ENCODE results near the gene TERT. TPM values are rescaled to one million over a fixed set of nuclear protein-coding genes. Genes with fewer than 3 reads are reported as not detected.

TERT gene
- total and polyA plus RNA-seq, 3 experiments from 2014 or later, result 2.0 to 2.5 TPM; not detected in 1

DNA sequence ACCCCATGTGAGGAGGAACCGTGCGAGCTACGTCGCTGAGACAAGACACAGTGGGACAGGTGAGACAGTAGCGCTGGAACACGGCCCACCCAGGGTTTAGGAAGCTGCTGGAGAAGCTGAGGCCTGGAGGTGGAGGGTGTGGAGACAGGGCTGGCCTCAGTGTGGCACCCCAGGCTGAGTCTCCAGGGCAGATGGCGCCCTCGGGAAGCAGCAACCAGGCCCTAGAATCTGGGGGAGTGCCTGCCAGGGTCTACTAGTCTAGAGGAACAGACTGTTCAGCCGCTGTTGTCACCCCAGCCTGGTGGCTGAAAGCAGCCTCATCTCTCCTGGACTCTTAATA is 4.6 kb upstream of the TERT start:
- Mint-ChIP-seq H3K4me3 (no peak overlapping the region), H3K4me1 (peaks cover 0 to 4% (median 0%) of the 10 kb centered on the region in 3 donors), H3K9me3 (peaks cover 0 to 9% (median 0%) of the 10 kb centered on the region in 5 donors), H3K36me3 (no peaks in the 10 kb centered on the region), H3K27me3 (no peaks in the 10 kb centered on the region), H3K27ac (peak overlapping the region in 1 of 8 donors; percentile 76)
- CTCF ChIA-PET, result no interaction called here
- no peaks in the 10 kb centered on the region for H3K9me3 ChIP-seq (ENCODE audit: low read length)
- peaks cover under 1% of the 10 kb centered on the region for H3K4me1 ChIP-seq (ENCODE audit: insufficient read depth, low read length)
- peak in 1 of 5 donors; percentile 39 for DNase-seq
- POLR2A ChIA-PET, result no interaction called here
- H3K4me3 ChIP-seq (ENCODE audit: low read length), result no peak overlapping the region
- no peak overlapping the region for H3K27ac ChIP-seq (ENCODE audit: low read depth, low read length)
- no peaks in the 10 kb centered on the region for H3K36me3 ChIP-seq (ENCODE audit: insufficient read depth, low read length)
- no peaks in the 10 kb centered on the region for H3K27me3 ChIP-seq (ENCODE audit: insufficient read depth, low read length, poor library complexity, severe bottlenecking)

- CTCF ChIA-PET, result no interaction called here
- H3K9me3 ChIP-seq (ENCODE audit: low read length), result no peaks in the 10 kb centered on the region
- POLR2A ChIA-PET, result no interaction called here
- H3K36me3 ChIP-seq (ENCODE audit: insufficient read depth, low read length), result no peaks in the 10 kb centered on the region
- peaks cover 0 to 9% (median 0%) of the 10 kb centered on the region in 5 donors for H3K9me3 Mint-ChIP-seq
- H3K27ac ChIP-seq (ENCODE audit: low read depth, low read length), result no peak overlapping the region
- peaks cover 6% of the 10 kb centered on the region for H3K4me1 ChIP-seq (ENCODE audit: insufficient read depth, low read length)
- no peaks in the 10 kb centered on the region for H3K27me3 Mint-ChIP-seq
- H3K27me3 ChIP-seq (ENCODE audit: insufficient read depth, low read length, poor library complexity, severe bottlenecking), result no peaks in the 10 kb centered on the region
- H3K36me3 Mint-ChIP-seq, result no peaks in the 10 kb centered on the region
- H3K4me1 Mint-ChIP-seq, result peaks cover 0 to 4% (median 0%) of the 10 kb centered on the region in 3 donors
- peak overlapping the region in 3 of 8 donors; percentile 57 to 76 (median 58) for H3K27ac Mint-ChIP-seq
- DNase-seq, result peak in 1 of 5 donors; percentile 29
- H3K4me3 ChIP-seq (ENCODE audit: low read length), result no peak overlapping the region
- H3K4me3 Mint-ChIP-seq, result peak overlapping the region in 1 of 7 donors; percentile 54
Observed at GRCh38 chr5:1298723-1299510, 4.0 kb upstream of the TERT start.

DNA sequence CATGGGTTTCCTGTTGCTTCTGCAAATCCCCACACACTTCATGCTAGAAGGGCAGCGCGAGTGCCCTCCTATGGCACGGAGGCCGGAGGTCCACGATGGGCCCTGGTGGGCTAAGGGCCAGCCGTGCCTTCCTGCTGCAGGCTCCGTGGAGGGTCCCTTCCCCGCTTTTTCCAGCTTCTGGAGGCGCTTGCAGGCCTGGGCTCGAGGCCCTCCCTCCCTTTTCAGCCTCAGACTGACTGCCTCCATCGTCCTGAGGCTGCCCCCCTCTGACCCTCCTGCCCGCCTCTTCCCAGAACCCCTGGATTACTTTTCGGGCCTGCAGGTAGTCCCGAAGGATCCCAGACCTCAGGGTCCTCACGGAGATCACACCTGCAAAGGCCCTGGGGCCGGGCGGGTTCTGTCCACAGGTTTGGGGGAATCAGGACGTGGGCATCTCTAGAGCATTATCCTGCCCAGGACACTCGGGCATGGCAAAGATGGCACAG is 3.2 kb upstream of the TERT start:
- Mint-ChIP-seq H3K27me3 (no peaks in the 10 kb centered on the region), H3K4me3 (no peak overlapping the region), H3K4me1 (peaks cover 2 to 4% (median 4%) of the 10 kb centered on the region in 3 donors), H3K36me3 (no peaks in the 10 kb centered on the region), H3K27ac (no peak overlapping the region), H3K9me3 (peaks cover 0 to 9% (median 0%) of the 10 kb centered on the region in 5 donors)
- H3K9me3 ChIP-seq (ENCODE audit: low read length), result no peaks in the 10 kb centered on the region
- peaks cover 9% of the 10 kb centered on the region for H3K4me1 ChIP-seq (ENCODE audit: insufficient read depth, low read length)
- H3K27me3 ChIP-seq (ENCODE audit: insufficient read depth, low read length, poor library complexity, severe bottlenecking), result no peaks in the 10 kb centered on the region
- ChIA-PET CTCF (no interaction called here), POLR2A (interaction anchor here (0.7 kb wide), 1 partner anchor 1021 kb away, joined by 4 read pairs; no protein-coding TSS in a partner anchor)
- H3K36me3 ChIP-seq (ENCODE audit: insufficient read depth, low read length), result no peaks in the 10 kb centered on the region
- no peak overlapping the region for H3K4me3 ChIP-seq (ENCODE audit: low read length)
- no peak overlapping the region for H3K27ac ChIP-seq (ENCODE audit: low read depth, low read length)
- peak in 1 of 5 donors; percentile 31 for DNase-seq

- ChIA-PET CTCF (no interaction called here), POLR2A (interaction anchor here (0.7 kb wide), 1 partner anchor 1020 kb away, joined by 4 read pairs; no protein-coding TSS in a partner anchor)
- H3K4me3 ChIP-seq (ENCODE audit: low read length), result no peak overlapping the region
- peaks cover 0 to under 1% (median 0%) of the 10 kb centered on the region in 5 donors for H3K9me3 Mint-ChIP-seq
- no peaks in the 10 kb centered on the region for H3K36me3 ChIP-seq (ENCODE audit: insufficient read depth, low read length)
- H3K4me1 ChIP-seq (ENCODE audit: insufficient read depth, low read length), result peaks cover 9% of the 10 kb centered on the region
- H3K27ac ChIP-seq (ENCODE audit: low read depth, low read length), result no peak overlapping the region
- H3K4me1 Mint-ChIP-seq, result peaks cover 4% of the 10 kb centered on the region in 3 donors
- peaks cover 1 to 5% of the 10 kb centered on the region in 2 donors for H3K27me3 Mint-ChIP-seq
- H3K36me3 Mint-ChIP-seq, result no peaks in the 10 kb centered on the region
- no peaks in the 10 kb centered on the region for H3K27me3 ChIP-seq (ENCODE audit: insufficient read depth, low read length, poor library complexity, severe bottlenecking)
- H3K4me3 Mint-ChIP-seq, result no peak overlapping the region
- no peak for DNase-seq
- H3K27ac Mint-ChIP-seq, result no peak overlapping the region
- H3K9me3 ChIP-seq (ENCODE audit: low read length), result no peaks in the 10 kb centered on the region
Observed at GRCh38 chr5:1297243-1297642, 2.4 kb upstream of the TERT start.

DNA sequence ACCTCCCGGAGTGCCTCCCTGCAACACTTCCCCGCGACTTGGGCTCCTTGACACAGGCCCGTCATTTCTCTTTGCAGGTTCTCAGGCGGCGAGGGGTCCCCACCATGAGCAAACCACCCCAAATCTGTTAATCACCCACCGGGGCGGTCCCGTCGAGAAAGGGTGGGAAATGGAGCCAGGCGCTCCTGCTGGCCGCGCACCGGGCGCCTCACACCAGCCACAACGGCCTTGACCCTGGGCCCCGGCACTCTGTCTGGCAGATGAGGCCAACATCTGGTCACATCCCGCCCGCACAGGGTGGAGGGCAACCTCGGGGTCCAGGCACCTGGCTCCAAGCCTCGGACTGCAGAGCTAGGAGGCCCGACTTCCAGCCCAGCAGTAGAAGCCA is 776 bp upstream of the TERT start:
- no peaks in the 10 kb centered on the region for H3K9me3 Mint-ChIP-seq
- H3K27me3 ChIP-seq (ENCODE audit: insufficient read depth, low read length, poor library complexity, severe bottlenecking), result no peaks in the 10 kb centered on the region
- no peaks in the 10 kb centered on the region for H3K36me3 Mint-ChIP-seq
- DNase-seq, result peak in 1 of 5 donors; percentile 29
- CTCF ChIA-PET, result no interaction called here
- no peaks in the 10 kb centered on the region for H3K9me3 ChIP-seq (ENCODE audit: low read length)
- H3K4me1 Mint-ChIP-seq, result peaks cover 4% of the 10 kb centered on the region in 3 donors
- peaks cover 9% of the 10 kb centered on the region for H3K4me1 ChIP-seq (ENCODE audit: insufficient read depth, low read length)
- peak overlapping the region in 2 of 7 donors; percentile 29 to 34 for H3K4me3 Mint-ChIP-seq
- POLR2A ChIA-PET, result no interaction called here
- no peak overlapping the region for H3K27ac Mint-ChIP-seq
- no peak overlapping the region for H3K4me3 ChIP-seq (ENCODE audit: low read length)
- H3K36me3 ChIP-seq (ENCODE audit: insufficient read depth, low read length), result no peaks in the 10 kb centered on the region
- H3K27ac ChIP-seq (ENCODE audit: low read depth, low read length), result no peak overlapping the region
- H3K27me3 Mint-ChIP-seq, result peaks cover 5 to 7% of the 10 kb centered on the region in 2 donors

DNA sequence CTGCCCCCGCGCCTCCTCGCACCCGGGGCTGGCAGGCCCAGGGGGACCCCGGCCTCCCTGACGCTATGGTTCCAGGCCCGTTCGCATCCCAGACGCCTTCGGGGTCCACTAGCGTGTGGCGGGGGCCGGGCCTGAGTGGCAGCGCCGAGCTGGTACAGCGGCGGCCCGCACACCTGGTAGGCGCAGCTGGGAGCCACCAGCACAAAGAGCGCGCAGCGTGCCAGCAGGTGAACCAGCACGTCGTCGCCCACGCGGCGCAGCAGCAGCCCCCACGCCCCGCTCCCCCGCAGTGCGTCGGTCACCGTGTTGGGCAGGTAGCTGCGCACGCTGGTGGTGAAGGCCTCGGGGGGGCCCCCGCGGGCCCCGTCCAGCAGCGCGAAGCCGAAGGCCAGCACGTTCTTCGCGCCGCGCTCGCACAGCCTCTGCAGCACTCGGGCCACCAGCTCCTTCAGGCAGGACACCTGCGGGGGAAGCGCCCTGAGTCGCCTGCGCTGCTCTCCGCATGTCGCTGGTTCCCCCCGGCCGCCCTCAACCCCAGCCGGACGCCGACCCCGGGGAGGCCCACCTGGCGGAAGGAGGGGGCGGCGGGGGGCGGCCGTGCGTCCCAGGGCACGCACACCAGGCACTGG is 548 bp downstream of the TERT start:
- Histone ChIP-seq H3K36me3 (ENCODE audit: insufficient read depth, low read length) (no peaks in the 10 kb centered on the region), H3K9me3 (ENCODE audit: low read length) (no peaks in the 10 kb centered on the region), H3K4me3 (ENCODE audit: low read length) (no peak overlapping the region), H3K27me3 (ENCODE audit: insufficient read depth, low read length, poor library complexity, severe bottlenecking) (no peaks in the 10 kb centered on the region), H3K27ac (ENCODE audit: low read depth, low read length) (no peak overlapping the region), H3K4me1 (ENCODE audit: insufficient read depth, low read length) (peaks cover 9% of the 10 kb centered on the region)
- no peak for DNase-seq
- H3K4me1 Mint-ChIP-seq, result peaks cover 4% of the 10 kb centered on the region in 3 donors
- H3K27me3 Mint-ChIP-seq, result peaks cover 5 to 7% of the 10 kb centered on the region in 2 donors
- CTCF ChIA-PET, result no interaction called here
- H3K27ac Mint-ChIP-seq, result no peak overlapping the region
- no peak overlapping the region for H3K4me3 Mint-ChIP-seq
- POLR2A ChIA-PET, result interaction anchor here (0.9 kb wide), 1 partner anchor 51 kb away, joined by 3 read pairs; the partner anchor contains the start of gene CLPTM1L
- no peaks in the 10 kb centered on the region for H3K9me3 Mint-ChIP-seq
- H3K36me3 Mint-ChIP-seq, result no peaks in the 10 kb centered on the region

GRCh38 chr5:1293416-1294205 is 1.3 kb downstream of the TERT start:
- H3K36me3 Mint-ChIP-seq, result no peaks in the 10 kb centered on the region
- ChIA-PET CTCF (no interaction called here), POLR2A (no interaction called here)
- H3K4me3 ChIP-seq (ENCODE audit: low read length), result no peak overlapping the region
- peaks cover 7 to 10% of the 10 kb centered on the region in 2 donors for H3K27me3 Mint-ChIP-seq
- peak overlapping the region in 1 of 7 donors; percentile 27 for H3K4me3 Mint-ChIP-seq
- no peaks in the 10 kb centered on the region for H3K9me3 ChIP-seq (ENCODE audit: low read length)
- H3K9me3 Mint-ChIP-seq, result no peaks in the 10 kb centered on the region
- H3K27ac ChIP-seq (ENCODE audit: low read depth, low read length), result no peak overlapping the region
- no peaks in the 10 kb centered on the region for H3K27me3 ChIP-seq (ENCODE audit: insufficient read depth, low read length, poor library complexity, severe bottlenecking)
- peaks cover 9% of the 10 kb centered on the region for H3K4me1 ChIP-seq (ENCODE audit: insufficient read depth, low read length)
- H3K4me1 Mint-ChIP-seq, result peaks cover 4% of the 10 kb centered on the region in 3 donors
- no peaks in the 10 kb centered on the region for H3K36me3 ChIP-seq (ENCODE audit: insufficient read depth, low read length)
- peak in 1 of 5 donors; percentile 40 for DNase-seq
- H3K27ac Mint-ChIP-seq, result no peak overlapping the region

All from CD8-positive, alpha-beta memory T cell (primary cell).